ENCODE data around the gene NRG4. TPM values are rescaled to one million over a fixed set of nuclear protein-coding genes. Genes with fewer than 3 reads are reported as not detected.
A peak's percentile ranks its signal among the peaks of the same experiment; 100 is the strongest.

Gene NRG4
- total and polyA plus RNA-seq, 9 of the 15 experiments (the other 6 are each of a cell fraction or from before 2014, with no cell fraction given), result 0.33 to 2.5 (median 0.76) TPM

DNA sequence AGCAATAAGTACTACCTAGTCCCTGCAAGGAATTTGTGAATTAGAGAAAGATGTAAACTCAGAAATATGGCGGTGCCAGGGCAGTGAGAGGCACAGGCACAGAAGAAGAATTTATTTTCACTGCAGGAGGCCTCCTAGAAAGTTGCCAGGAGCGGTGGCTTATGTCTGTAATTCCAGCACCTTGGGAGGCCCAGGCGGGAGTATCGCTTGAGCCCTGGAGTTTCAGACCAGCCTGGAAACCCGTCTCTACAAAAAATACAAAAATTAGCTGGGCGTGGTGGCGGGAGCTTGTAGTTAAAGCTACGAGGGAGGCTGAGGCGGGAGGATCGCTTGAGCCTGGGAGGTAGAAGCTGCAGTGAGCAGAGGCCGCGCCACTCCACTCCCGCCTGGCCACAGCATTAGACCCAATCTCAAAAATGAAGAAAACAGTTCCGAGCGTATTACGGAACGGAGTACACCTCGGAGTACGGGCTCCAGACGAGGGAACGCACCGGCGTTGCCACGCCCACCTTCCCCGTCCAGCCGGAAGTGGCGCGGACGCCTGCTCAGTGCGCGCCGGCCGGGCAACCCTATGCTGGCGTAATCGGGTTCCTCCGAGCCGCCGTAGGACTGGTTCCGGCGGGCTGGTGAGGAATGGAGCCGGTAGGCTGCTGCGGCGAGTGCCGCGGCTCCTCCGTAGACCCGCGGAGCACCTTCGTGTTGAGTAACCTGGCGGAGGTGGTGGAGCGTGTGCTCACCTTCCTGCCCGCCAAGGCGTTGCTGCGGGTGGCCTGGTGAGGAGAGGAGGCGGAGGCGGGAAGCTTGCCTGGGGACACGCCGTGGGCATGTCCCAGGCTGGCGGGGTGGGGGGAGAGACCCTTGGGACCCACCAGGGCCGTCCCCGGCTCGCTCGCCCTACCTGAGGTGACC is 108.6 kb downstream of the NRG4 start, which contains the start of gene FBXO22 (continued):
- TF ChIP-seq, protein P1, sequence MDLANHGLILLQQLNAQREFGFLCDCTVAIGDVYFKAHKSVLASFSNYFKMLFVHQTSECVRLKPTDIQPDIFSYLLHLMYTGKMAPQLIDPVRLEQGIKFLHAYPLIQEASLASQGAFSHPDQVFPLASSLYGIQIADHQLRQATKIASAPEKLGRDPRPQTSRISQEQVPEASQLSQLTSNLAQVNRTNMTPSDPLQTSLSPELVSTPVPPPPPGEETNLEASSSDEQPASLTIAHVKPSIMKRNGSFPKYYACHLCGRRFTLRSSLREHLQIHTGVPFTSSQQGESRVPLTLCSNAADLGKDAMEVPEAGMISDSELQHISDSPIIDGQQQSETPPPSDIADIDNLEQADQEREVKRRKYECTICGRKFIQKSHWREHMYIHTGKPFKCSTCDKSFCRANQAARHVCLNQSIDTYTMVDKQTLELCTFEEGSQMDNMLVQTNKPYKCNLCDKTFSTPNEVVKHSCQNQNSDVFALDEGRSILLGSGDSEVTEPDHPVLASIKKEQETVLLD (IDR thresholded peaks at IDR 0.05), result no peak
- TF ChIP-seq NFYB (IDR thresholded peaks at IDR 0.05; ENCODE audit: extremely low read depth, insufficient read length) (no peak), CBFA2T3 (IDR thresholded peaks at IDR 0.05) (peak; percentile 12; the same call in 1 of the 2 replicates), ZNF217 (CRISPR knock-in tag; IDR thresholded peaks at IDR 0.05) (no peak), PCBP2 (IDR thresholded peaks at IDR 0.05; ENCODE audit: low read depth, low read length, poor library complexity, severe bottlenecking) (no peak), CBFB (CRISPR knock-in tag; IDR thresholded peaks at IDR 0.05) (no peak), ZNF146 (CRISPR knock-in tag; IDR thresholded peaks at IDR 0.05; ENCODE audit: unreplicated experiment) (no peak), NFXL1 (CRISPR knock-in tag; IDR thresholded peaks at IDR 0.05) (no peak), ESRRA (IDR thresholded peaks at IDR 0.05; ENCODE audit: borderline replicate concordance, low read depth) (peak; percentile 45; the same call in 1 of the 2 replicates), SREBF1 (IDR thresholded peaks at IDR 0.05; ENCODE audit: borderline replicate concordance, low read depth, low read length) (no peak), FOXM1 (IDR thresholded peaks at IDR 0.05; ENCODE audit: low read depth) (no peak), FOXM1 (CRISPR knock-in tag; IDR thresholded peaks at IDR 0.05; ENCODE audit: low read depth) (no peak), TARDBP (IDR thresholded peaks at IDR 0.05) (peak; percentile 66), POU5F1 (IDR thresholded peaks at IDR 0.05; ENCODE audit: borderline replicate concordance, low read depth, low read length, partially characterized antibody) (no peak), ZNF3 (CRISPR knock-in tag; IDR thresholded peaks at IDR 0.05) (no peak), KLF1 (tag; IDR thresholded peaks at IDR 0.05) (peak; percentile 55; the same call in 1 of the 2 replicates)
- TF ChIP-seq, protein P2, sequence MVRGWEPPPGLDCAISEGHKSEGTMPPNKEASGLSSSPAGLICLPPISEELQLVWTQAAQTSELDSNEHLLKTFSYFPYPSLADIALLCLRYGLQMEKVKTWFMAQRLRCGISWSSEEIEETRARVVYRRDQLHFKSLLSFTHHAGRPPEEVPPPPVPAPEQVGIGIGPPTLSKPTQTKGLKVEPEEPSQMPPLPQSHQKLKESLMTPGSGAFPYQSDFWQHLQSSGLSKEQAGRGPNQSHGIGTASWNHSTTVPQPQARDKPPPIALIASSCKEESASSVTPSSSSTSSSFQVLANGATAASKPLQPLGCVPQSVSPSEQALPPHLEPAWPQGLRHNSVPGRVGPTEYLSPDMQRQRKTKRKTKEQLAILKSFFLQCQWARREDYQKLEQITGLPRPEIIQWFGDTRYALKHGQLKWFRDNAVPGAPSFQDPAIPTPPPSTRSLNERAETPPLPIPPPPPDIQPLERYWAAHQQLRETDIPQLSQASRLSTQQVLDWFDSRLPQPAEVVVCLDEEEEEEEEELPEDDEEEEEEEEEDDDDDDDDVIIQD (CRISPR knock-in tag; IDR thresholded peaks at IDR 0.05), result no peak
- TF ChIP-seq, protein P3, sequence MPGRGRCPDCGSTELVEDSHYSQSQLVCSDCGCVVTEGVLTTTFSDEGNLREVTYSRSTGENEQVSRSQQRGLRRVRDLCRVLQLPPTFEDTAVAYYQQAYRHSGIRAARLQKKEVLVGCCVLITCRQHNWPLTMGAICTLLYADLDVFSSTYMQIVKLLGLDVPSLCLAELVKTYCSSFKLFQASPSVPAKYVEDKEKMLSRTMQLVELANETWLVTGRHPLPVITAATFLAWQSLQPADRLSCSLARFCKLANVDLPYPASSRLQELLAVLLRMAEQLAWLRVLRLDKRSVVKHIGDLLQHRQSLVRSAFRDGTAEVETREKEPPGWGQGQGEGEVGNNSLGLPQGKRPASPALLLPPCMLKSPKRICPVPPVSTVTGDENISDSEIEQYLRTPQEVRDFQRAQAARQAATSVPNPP (IDR thresholded peaks at IDR 0.05; ENCODE audit: borderline replicate concordance, insufficient read depth, insufficient read length), result no peak
- TF ChIP-seq, protein P4, sequence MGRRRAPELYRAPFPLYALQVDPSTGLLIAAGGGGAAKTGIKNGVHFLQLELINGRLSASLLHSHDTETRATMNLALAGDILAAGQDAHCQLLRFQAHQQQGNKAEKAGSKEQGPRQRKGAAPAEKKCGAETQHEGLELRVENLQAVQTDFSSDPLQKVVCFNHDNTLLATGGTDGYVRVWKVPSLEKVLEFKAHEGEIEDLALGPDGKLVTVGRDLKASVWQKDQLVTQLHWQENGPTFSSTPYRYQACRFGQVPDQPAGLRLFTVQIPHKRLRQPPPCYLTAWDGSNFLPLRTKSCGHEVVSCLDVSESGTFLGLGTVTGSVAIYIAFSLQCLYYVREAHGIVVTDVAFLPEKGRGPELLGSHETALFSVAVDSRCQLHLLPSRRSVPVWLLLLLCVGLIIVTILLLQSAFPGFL (CRISPR knock-in tag; IDR thresholded peaks at IDR 0.05), result no peak
- TF ChIP-seq, protein P5, sequence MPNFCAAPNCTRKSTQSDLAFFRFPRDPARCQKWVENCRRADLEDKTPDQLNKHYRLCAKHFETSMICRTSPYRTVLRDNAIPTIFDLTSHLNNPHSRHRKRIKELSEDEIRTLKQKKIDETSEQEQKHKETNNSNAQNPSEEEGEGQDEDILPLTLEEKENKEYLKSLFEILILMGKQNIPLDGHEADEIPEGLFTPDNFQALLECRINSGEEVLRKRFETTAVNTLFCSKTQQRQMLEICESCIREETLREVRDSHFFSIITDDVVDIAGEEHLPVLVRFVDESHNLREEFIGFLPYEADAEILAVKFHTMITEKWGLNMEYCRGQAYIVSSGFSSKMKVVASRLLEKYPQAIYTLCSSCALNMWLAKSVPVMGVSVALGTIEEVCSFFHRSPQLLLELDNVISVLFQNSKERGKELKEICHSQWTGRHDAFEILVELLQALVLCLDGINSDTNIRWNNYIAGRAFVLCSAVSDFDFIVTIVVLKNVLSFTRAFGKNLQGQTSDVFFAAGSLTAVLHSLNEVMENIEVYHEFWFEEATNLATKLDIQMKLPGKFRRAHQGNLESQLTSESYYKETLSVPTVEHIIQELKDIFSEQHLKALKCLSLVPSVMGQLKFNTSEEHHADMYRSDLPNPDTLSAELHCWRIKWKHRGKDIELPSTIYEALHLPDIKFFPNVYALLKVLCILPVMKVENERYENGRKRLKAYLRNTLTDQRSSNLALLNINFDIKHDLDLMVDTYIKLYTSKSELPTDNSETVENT (CRISPR knock-in tag; IDR thresholded peaks at IDR 0.05), result no peak; the same call in none of the 2 replicates
